Measurements from ENCODE around the gene DCLK1.
"Not testable (repeated sequence)": the region's sequence is repeated elsewhere in the genome, so short reads cannot be mapped to it uniquely, and the experiment has no call there.

The DCLK1 gene

GRCh38 chr13:36031490-36031889 is 99.7 kb downstream of the DCLK1 start:
- no peak for DNase-seq

- peak; percentile 15 for DNase-seq
These were observed 100.4 kb downstream of the DCLK1 start for GRCh38 chr13:36030670-36031331.

- DNase-seq, result peak; percentile 93
These were observed 102.0 kb downstream of the DCLK1 start for GRCh38 chr13:36029166-36029565.

GRCh38 chr13:36028359-36029025 is 102.7 kb downstream of the DCLK1 start:
- no peak for DNase-seq

GRCh38 chr13:36026531-36026930 is 104.7 kb downstream of the DCLK1 start:
- peak; percentile 33 for DNase-seq

- DNase-seq, result no peak
These were observed 116.4 kb downstream of the DCLK1 start for GRCh38 chr13:36014763-36015162.

GRCh38 chr13:36006894-36007675 is 124.1 kb downstream of the DCLK1 start:
- DNase-seq, result no peak

- no peak for DNase-seq
These were observed 124.8 kb downstream of the DCLK1 start for GRCh38 chr13:36006347-36006746.

GRCh38 chr13:36001561-36001960 is 129.6 kb downstream of the DCLK1 start:
- DNase-seq, result no peak

- no peak for DNase-seq
These were observed 131.2 kb downstream of the DCLK1 start for GRCh38 chr13:36000028-36000427.

GRCh38 chr13:35996360-35996759 is 134.8 kb downstream of the DCLK1 start:
- peak; percentile 24 for DNase-seq

- no peak for DNase-seq
These were observed 136.0 kb downstream of the DCLK1 start for GRCh38 chr13:35995136-35995535.

GRCh38 chr13:35994131-35994966 is 136.8 kb downstream of the DCLK1 start:
- DNase-seq, result peak; percentile 91

GRCh38 chr13:35993686-35994085 is 137.5 kb downstream of the DCLK1 start:
- DNase-seq, result peak; percentile 2

- no peak for DNase-seq
These were observed 138.2 kb downstream of the DCLK1 start for GRCh38 chr13:35992964-35993363.

- DNase-seq, result peak; percentile 36
These were observed 141.0 kb downstream of the DCLK1 start for GRCh38 chr13:35990196-35990595.

GRCh38 chr13:35988648-35989081 is 142.5 kb downstream of the DCLK1 start:
- peak; percentile 69 for DNase-seq

- DNase-seq, result peak; percentile 93
These were observed 143.3 kb downstream of the DCLK1 start for GRCh38 chr13:35987572-35988513.

GRCh38 chr13:35984776-35985453 is 146.3 kb downstream of the DCLK1 start:
- DNase-seq, result peak; percentile 96

- DNase-seq, result peak; percentile 60
These were observed 146.9 kb downstream of the DCLK1 start for GRCh38 chr13:35984287-35984686.

GRCh38 chr13:35983703-35984102 is 147.5 kb downstream of the DCLK1 start:
- DNase-seq, result not testable (repeated sequence)
